Stimulated activated CD8-positive, alpha-beta memory T cell treated with anti-CD3 and anti-CD28 coated beads, Interleukin-4, amount 100 ng/mL, for 48 hours (primary cell): ENCODE data around the gene WSCD2.

Source experiments
- DNase-seq: peaks from one replicate; pipeline ENCODE4 v3.0.0-alpha.2; 2020

WSCD2 gene

GRCh38 chr12:108273217-108273616 lies 144.1 kb downstream of the WSCD2 start:
- no peak for DNase-seq

GRCh38 chr12:108277613-108278012 lies 148.5 kb downstream of the WSCD2 start:
- DNase-seq, result no peak

DNA sequence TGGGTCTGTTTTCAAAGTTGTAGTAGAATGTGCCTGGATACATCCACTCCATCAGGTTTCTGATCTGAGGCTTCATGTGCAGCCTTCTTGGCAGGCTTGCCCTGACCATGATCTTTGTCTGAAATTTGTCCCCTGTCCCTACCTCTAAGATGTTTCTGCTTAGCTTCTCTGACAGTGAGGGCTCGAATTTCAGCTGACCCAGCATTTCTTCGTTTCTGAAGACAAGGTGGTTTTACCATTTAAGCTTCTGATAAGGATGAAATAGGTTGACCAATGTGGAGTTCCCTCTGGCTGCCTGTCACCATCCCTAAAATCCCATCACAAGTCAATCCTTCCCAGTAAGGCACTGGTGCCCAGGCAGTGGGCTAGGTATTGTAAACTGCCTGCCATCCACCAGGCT lies 153.1 kb downstream of the WSCD2 start:
- no peak for DNase-seq

- DNase-seq, result no peak
Measured at GRCh38 chr12:108282676-108283075, 153.6 kb downstream of the WSCD2 start.

DNA sequence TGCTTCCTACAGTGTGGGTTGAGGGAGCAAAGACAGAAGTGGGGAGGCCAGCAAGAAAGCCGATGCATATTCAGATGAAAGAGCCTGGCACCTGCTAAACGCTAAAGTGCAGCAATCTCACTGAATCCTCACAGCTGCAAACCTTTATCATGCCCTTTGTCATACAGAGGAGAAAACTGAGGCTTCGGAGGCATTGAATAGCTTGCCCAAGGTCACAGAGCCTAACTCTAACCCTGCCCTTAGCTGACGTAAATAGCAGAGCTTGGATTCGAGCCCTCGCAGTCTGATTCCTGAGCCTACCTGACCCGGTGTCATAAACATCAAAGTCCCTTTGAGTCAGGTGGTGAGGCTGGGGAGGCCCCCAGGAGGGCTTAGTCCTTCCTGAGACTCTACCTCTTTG lies 155.1 kb downstream of the WSCD2 start:
- no peak for DNase-seq

GRCh38 chr12:108285016-108285415 lies 155.9 kb downstream of the WSCD2 start:
- no peak for DNase-seq

DNA sequence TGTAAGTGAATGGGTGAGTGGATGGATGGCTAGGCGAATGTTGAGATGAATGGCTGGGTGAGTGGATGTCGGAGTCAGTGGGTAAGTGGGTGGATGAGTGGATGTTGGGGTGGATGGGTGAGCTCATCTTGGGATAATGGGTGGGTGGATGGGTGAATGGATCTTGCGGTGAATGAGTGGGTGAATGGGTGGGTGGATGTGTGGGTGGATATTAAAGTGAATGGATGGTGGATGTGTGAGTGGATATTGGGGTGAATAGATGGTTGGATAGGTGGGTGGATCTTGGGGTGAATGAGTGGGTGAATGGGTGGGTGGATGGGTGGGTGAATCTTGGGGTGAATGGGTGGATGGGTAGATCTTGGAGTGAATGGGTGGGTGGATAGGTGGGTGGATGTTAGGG lies 158.1 kb downstream of the WSCD2 start:
- DNase-seq, result no peak

DNA sequence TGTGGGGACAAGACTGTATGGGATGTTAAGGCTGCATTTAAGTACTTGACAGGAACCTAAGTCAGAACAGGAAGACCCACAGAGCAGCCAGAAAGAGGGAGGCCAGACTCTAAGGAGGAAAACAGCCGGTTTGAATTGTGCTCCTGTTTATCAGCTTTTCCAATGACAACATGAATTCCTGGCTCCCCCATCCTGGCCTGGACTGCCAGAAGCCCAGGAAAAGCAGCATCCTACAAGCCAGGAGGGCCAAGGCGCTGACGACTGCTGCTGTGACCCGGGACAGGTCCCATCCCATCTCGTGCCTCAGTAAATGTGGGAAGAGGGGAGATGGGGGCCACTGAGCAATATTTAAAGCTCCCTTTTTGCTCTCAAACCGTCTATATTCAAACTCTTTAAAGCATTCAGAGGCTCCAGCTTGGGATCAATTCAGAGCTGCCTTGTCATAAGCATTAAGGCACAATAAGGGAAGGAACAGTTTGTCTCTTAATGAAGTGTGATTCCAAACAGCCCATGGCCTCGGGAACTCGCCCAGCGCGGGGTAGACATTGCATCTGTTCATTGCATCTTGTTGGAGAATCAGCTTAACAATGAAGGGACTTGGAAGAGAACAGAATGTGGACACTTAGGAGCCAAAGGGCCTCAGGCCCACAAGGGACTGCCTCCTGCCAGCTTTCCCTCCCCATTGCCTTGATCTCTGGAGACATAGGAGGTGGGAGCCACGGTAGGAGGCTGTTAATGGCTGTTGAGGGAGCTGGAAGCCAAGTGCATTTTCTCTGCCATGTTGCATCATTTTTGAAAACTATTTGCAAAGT lies 160.5 kb downstream of the WSCD2 start:
- DNase-seq, result no peak

GRCh38 chr12:108295641-108296040 lies 166.6 kb downstream of the WSCD2 start:
- no peak for DNase-seq

GRCh38 chr12:108296945-108297344 lies 167.9 kb downstream of the WSCD2 start:
- no peak for DNase-seq

DNA sequence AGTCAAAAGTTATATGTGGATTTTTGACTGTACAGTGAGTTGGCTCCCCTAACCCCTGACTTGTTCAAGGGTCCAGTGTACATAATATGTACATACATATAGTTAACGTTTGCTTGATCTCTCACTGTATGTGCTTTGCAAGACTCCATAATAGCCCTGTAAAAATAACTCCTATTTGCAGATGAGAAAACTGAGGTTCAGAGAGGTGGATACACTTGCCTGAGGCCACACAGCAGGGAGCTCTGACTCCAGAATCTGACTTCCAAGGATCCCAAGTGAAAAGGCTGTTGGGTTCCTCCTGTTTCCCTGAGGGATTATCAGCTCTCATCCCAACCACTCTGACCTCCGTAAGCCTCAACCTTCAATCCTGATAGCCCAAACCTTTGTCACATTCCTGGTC lies 168.3 kb downstream of the WSCD2 start:
- DNase-seq, result no peak

DNA sequence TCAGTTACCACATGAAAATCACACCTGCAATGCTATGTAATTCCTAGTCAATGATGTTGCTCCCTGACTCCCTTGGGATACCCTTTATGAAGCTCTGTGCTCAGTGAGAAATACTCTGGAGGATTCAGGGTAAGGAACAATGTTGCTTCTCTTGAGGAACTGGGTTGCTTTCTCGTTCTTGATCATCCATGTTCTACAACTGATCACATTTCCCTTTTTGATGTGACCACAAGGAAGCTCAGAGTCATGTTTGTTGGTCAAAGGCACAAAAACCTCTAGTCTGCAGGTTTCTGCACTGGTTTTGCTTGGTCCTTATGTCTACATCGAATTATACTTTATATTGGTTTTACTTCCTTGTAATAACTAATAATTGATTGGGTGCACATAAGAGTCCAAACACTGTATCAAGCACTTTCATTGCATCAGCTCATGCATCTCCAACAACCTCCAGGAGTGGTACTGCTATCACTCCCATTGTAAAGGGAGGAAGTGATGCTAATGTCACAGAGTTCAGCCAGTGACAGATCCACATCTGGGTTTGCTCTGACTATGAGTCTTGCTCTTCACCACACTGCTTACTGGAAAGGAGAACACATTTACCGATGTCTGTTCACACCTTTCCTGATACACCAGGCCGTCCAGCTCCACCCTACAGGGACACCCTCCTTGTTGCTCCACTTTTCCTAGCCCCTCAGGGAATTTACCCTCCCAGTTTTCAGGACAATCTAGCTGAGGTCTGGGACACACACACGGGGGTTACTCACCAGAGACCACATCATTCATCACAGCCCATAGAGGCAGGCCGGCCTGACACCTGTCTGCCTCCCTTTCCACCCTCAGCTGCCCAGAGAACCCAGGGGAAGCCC lies 169.0 kb downstream of the WSCD2 start:
- DNase-seq, result no peak

DNA sequence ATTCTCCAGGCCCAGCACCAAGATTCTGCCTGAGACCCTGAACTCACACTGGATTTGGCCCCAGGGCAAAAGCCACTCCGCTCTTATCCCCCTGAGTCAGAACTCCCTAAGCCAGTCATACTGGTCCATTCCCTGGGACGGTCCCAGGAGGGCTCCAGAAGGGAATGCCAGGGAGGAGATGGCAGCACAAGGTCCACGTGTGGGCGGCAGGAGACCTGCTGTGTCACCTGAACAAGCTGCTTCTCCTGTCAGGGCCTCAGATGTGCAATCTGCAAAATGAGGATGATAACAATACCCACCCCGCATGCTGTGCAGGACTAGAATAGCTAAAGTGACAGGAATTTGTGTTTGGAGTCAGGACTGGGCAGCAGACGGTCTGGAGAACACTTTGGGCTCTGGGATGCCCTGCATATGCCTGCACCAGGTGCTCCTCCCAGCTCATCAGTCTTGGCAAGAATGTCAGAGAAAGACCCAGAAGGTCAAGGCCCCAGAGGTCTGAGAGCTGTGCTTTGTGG lies 169.7 kb downstream of the WSCD2 start:
- no peak for DNase-seq

DNA sequence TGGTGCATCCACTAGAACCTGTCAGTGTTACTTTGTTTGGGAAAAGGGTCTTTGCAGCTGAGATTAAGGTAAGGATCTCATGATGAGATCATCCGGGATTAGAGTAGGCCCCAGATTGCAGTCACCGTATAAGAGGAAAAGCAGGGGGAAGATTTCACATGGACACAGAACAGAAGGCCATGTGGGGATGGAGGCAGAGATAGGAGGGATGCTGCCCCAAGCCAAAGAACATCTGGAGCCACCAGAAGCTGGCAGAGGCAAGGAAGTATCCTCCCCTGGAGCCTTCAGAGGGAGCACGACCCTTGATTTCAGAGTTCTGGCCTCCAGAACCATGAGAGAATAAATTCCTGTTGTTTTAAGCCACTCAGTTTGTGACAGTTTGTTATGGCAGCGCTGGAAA lies 170.4 kb downstream of the WSCD2 start:
- DNase-seq, result no peak
